ENCODE results near the gene PDE2A. TPM values are rescaled to one million over a fixed set of nuclear protein-coding genes. Genes with fewer than 3 reads are reported as not detected.
A peak's percentile ranks its signal among the peaks of the same experiment; 100 is the strongest.
"Not testable (repeated sequence)": the region's sequence is repeated elsewhere in the genome, so short reads cannot be mapped to it uniquely, and the experiment has no call there.

PDE2A gene
- total RNA-seq, 2 experiments from 2014 or later: 0.83 TPM; not detected in 1

GRCh38 chr11:72576243-72576595 lies 98.0 kb downstream of the PDE2A start:
- Mint-ChIP-seq H3K9me3 (no peaks in the 10 kb centered on the region), H3K4me1 (peaks cover 5% of the 10 kb centered on the region), H3K27me3 (peaks cover 16% of the 10 kb centered on the region), H3K36me3 (no peaks in the 10 kb centered on the region), H3K4me3 (no peak overlapping the region), H3K27ac (no peak overlapping the region)
- DNase-seq (peak; percentile 15), ATAC-seq (ENCODE audit: low read depth) (no peak)
- POLR2A ChIA-PET: no interaction called here

- no peak overlapping the region for H3K27ac Mint-ChIP-seq
- H3K4me1 Mint-ChIP-seq: peaks cover 6% of the 10 kb centered on the region
- DNase-seq (peak; percentile 8), ATAC-seq (ENCODE audit: low read depth) (no peak)
- no peak overlapping the region for H3K4me3 Mint-ChIP-seq
- H3K36me3 Mint-ChIP-seq: no peaks in the 10 kb centered on the region
- POLR2A ChIA-PET: no interaction called here
- H3K9me3 Mint-ChIP-seq: no peaks in the 10 kb centered on the region
- H3K27me3 Mint-ChIP-seq: peaks cover 17% of the 10 kb centered on the region
Observed at GRCh38 chr11:72575533-72576242, 98.5 kb downstream of the PDE2A start.

DNA sequence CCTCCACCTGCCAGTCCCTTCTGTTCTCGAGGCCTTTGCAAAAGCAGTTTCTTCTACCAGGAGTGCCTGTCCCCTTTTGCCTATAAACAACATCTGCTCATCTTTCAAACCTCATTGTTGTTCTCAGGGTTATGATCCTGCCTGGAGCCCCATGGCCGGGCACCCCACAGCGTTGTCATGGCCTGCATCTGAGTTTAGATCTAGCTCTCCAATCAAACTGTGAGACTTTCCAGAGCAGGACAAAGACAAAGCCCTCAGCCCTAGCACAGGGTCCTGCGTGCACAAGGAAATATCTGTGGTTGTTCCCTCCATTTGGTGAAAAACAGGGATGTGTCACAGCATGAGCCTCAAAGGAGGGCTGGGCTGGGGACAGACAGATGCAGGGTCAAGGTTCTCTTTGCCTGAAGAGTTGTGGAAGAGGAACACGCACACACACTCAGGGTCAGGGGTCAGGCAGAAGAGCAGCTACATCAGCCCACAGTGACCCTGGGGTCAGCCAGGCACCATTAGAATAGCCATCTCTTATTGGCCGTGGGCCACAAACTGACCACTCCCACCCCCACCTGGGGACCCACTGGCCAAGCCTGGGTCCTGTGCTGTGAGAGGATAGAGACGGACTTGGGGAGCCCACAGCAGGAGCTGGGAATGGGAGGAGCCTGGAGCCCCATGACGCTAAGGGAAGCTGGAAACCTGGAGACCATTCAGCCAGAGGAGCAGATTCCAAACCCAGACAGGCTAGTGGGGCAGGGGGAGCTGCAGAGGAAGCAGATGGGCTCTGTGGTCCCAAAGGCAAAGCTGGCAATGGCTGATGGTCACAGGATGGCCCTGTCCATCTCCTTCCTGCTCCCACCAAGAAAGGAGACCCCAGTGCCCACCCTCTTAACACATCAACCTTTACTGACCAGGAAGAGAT lies 99.4 kb downstream of the PDE2A start:
- Mint-ChIP-seq H3K9me3 (no peaks in the 10 kb centered on the region), H3K36me3 (no peaks in the 10 kb centered on the region), H3K27me3 (peaks cover 16% of the 10 kb centered on the region), H3K27ac (peak overlapping the region; percentile 6), H3K4me3 (no peak overlapping the region), H3K4me1 (peaks cover 6% of the 10 kb centered on the region)
- ATAC-seq (ENCODE audit: low read depth) (no peak), DNase-seq (no peak)
- POLR2A ChIA-PET: no interaction called here

DNA sequence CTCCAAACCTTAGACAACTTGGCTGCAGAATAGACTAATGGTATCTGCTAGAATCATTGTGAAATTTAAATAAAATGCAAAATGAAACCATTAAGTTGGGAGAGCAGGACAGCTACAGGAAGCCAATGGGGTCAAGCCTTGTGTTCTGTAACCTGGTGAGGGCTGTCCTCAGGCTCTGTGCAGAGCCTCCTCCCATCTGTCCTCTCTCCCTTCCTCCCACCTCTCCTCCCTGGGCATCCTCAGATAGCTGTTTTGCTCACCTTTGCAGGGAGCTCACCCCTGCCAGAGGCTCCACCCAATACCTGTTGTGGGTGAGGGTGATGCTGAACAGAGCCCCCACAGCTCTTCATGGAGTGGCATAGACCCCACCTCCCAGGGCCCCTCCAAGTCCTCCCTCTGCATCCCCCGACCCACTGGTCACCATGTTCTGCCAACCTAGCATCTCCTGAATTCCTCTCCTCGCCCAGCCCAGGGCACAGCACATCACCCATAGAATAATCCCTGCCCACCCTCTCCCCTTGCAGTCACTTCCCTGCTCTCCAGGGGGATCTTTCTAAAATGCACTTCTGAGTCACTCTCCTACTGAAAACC lies 100.3 kb downstream of the PDE2A start:
- peaks cover 16% of the 10 kb centered on the region for H3K27me3 Mint-ChIP-seq
- no peak overlapping the region for H3K27ac Mint-ChIP-seq
- H3K9me3 Mint-ChIP-seq: no peaks in the 10 kb centered on the region
- DNase-seq (no peak), ATAC-seq (ENCODE audit: low read depth) (peak; percentile 30)
- POLR2A ChIA-PET: no interaction called here
- H3K4me1 Mint-ChIP-seq: peaks cover 6% of the 10 kb centered on the region
- no peaks in the 10 kb centered on the region for H3K36me3 Mint-ChIP-seq
- no peak overlapping the region for H3K4me3 Mint-ChIP-seq

GRCh38 chr11:72573072-72573854 lies 101.0 kb downstream of the PDE2A start:
- Mint-ChIP-seq H3K27ac (no peak overlapping the region), H3K27me3 (peaks cover 16% of the 10 kb centered on the region), H3K4me3 (no peak overlapping the region), H3K4me1 (peaks cover 6% of the 10 kb centered on the region), H3K36me3 (no peaks in the 10 kb centered on the region), H3K9me3 (no peaks in the 10 kb centered on the region)
- DNase-seq (no peak), ATAC-seq (ENCODE audit: low read depth) (peak; percentile 52)
- POLR2A ChIA-PET: no interaction called here

- peaks cover 16% of the 10 kb centered on the region for H3K27me3 Mint-ChIP-seq
- H3K4me3 Mint-ChIP-seq; H3K36me3 Mint-ChIP-seq; H3K27ac Mint-ChIP-seq; POLR2A ChIA-PET; ATAC-seq (ENCODE audit: low read depth); H3K9me3 Mint-ChIP-seq; H3K4me1 Mint-ChIP-seq; DNase-seq: not testable (repeated sequence)
Observed at GRCh38 chr11:72572540-72572939, 101.7 kb downstream of the PDE2A start.

DNA sequence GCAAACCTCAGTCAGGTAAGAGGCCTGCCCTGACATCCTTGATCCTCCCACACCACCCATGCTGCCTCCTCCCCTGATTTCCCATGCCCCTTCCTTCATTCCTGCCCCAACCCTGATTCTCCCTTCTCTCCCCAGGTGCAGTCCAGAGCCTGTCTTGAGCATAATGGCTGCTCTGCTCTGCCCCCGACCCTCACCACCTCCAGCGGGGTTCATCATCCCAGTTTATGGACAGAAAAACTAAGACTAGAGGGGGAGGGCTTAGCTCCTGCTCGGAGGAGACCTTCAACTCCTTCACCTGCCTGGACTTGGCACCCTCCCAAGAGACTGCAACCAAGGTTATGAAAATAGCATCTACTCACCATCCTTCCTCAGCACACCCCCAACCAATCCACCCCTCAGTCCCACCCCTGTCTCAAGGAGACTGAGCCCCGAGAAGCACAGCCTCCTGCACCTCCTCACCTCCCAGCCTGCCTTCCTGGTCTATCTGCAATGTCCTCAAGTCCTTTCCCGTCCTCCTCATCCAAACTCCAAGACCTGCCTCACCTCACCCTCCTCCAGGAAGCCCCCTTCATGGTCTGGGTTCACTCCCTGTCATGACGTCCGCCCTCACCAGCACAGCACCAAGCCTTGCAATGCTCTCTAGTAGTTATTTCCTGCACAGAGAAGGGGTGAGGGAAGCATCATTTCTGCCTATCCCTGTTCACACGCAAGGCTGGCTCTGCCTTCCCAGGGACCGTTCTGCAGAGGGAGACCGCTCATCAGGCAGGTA lies 103.1 kb downstream of the PDE2A start:
- Mint-ChIP-seq H3K27ac (no peak overlapping the region), H3K4me3 (no peak overlapping the region), H3K27me3 (peaks cover 16% of the 10 kb centered on the region), H3K36me3 (no peaks in the 10 kb centered on the region), H3K4me1 (peaks cover 6% of the 10 kb centered on the region), H3K9me3 (no peaks in the 10 kb centered on the region)
- POLR2A ChIA-PET: no interaction called here
- DNase-seq: no peak
- no peak for ATAC-seq (ENCODE audit: low read depth)

- Mint-ChIP-seq H3K27ac (no peak overlapping the region), H3K9me3 (no peaks in the 10 kb centered on the region), H3K4me1 (peaks cover 6% of the 10 kb centered on the region), H3K27me3 (peaks cover 16% of the 10 kb centered on the region), H3K4me3 (no peak overlapping the region), H3K36me3 (no peaks in the 10 kb centered on the region)
- ATAC-seq (ENCODE audit: low read depth) (no peak), DNase-seq (no peak)
- POLR2A ChIA-PET: no interaction called here
Observed at GRCh38 chr11:72569966-72570892, 104.0 kb downstream of the PDE2A start.

DNA sequence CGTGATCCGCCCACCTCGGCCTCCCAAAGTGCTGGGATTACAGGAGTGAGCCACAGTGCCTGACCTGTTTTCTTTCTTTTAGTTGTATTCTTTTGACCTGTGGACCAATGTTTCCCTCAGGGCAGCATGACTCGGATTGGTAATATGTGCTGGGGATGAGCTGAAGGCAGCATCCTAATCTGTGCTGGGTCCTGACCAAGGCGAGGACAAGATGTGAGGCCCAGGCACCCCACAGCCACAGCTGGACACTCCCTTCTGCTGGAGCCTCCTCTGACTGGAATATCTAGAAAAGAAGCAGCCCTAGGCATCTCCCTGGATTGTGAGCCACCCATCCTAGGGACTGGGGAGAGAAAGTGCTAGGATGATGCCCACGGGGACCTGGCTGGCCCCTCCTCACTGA lies 105.4 kb downstream of the PDE2A start:
- H3K27me3 Mint-ChIP-seq: peaks cover 13% of the 10 kb centered on the region
- ATAC-seq (ENCODE audit: low read depth) (no peak), DNase-seq (no peak)
- POLR2A ChIA-PET: interaction anchor here (0.6 kb wide), 1 partner anchor 55 kb away, joined by 4 read pairs; no protein-coding TSS in a partner anchor
- H3K4me3 Mint-ChIP-seq: no peak overlapping the region
- no peaks in the 10 kb centered on the region for H3K36me3 Mint-ChIP-seq
- H3K9me3 Mint-ChIP-seq: no peaks in the 10 kb centered on the region
- H3K4me1 Mint-ChIP-seq: peaks cover 6% of the 10 kb centered on the region
- no peak overlapping the region for H3K27ac Mint-ChIP-seq

DNA sequence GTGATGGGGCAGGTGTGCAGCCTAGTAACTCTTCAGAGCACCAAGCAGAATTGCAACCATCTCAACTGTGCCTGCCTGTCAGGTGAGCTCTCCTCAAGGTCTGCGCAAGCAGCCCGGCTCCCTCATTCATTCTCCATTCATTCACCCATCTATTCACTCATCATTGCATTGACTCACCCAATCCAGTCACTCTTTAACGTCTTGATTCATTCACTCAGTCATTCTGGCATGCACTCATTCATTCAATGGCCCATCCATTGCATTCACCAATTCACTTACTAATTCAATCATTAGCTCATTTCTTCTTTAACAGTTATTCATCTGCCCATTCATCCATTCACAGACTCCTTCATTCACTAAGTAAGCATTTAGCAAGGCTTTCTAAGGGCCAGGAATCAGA lies 111.8 kb downstream of the PDE2A start:
- no peaks in the 10 kb centered on the region for H3K9me3 Mint-ChIP-seq
- peaks cover 13% of the 10 kb centered on the region for H3K27me3 Mint-ChIP-seq
- DNase-seq: no peak
- no peak overlapping the region for H3K27ac Mint-ChIP-seq
- no peaks in the 10 kb centered on the region for H3K36me3 Mint-ChIP-seq
- H3K4me3 Mint-ChIP-seq: no peak overlapping the region
- ATAC-seq (ENCODE audit: low read depth): no peak
- POLR2A ChIA-PET: no interaction called here
- no peaks in the 10 kb centered on the region for H3K4me1 Mint-ChIP-seq

DNA sequence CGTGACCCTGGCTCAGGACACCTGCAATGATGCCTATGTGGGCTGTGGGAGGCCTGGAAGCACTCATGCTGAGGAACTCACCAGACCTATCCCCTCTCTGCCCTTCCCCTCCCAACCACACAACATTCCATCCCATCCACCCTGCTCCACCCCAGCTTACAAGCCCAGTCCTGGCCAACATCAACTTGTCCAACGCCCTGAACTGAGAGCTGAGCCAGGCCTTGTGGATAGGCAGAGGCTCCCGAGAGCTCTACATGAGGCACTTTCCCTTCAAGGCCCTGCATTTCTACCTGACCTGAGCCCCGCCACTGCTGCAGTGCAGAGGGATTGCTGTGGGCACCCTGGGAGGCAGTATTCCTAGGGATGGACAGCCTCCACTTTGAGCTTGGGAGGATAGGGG lies 112.4 kb downstream of the PDE2A start:
- Mint-ChIP-seq H3K4me3 (no peak overlapping the region), H3K36me3 (no peaks in the 10 kb centered on the region), H3K27me3 (peaks cover 13% of the 10 kb centered on the region), H3K9me3 (no peaks in the 10 kb centered on the region), H3K4me1 (no peaks in the 10 kb centered on the region), H3K27ac (no peak overlapping the region)
- ATAC-seq (ENCODE audit: low read depth) (no peak), DNase-seq (no peak)
- POLR2A ChIA-PET: no interaction called here

DNA sequence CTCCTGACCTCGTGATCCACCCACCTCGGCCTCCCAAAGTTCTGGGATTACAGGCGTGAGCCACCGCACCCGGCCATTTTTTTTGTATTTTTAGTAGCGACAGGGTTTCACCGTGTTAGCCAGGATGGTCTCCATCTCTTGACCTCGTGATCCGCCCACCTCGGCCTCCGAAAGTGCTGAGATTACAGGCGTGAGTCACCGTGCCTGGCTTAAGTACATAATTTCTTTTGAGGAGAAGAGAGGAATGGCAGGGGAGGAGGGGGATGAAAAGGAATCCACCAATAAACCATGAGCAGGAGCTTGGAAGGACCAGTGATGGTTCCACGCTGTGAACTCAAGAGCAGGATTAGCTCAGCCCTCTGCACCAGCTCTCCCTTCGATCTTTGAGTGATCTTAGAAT lies 113.4 kb downstream of the PDE2A start:
- POLR2A ChIA-PET: interaction anchor here (0.6 kb wide), 1 partner anchor 318 kb away, joined by 3 read pairs; no protein-coding TSS in a partner anchor
- H3K4me3 Mint-ChIP-seq; H3K9me3 Mint-ChIP-seq; H3K36me3 Mint-ChIP-seq; ATAC-seq (ENCODE audit: low read depth); H3K4me1 Mint-ChIP-seq; H3K27ac Mint-ChIP-seq; DNase-seq: not testable (repeated sequence)
- H3K27me3 Mint-ChIP-seq: peaks cover 15% of the 10 kb centered on the region
